ENCODE results near the gene TYK2. TPM values are rescaled to one million over a fixed set of nuclear protein-coding genes. Genes with fewer than 3 reads are reported as not detected.

Gene TYK2
- total RNA-seq, 1 experiment from 2014 or later: 130 TPM

DNA sequence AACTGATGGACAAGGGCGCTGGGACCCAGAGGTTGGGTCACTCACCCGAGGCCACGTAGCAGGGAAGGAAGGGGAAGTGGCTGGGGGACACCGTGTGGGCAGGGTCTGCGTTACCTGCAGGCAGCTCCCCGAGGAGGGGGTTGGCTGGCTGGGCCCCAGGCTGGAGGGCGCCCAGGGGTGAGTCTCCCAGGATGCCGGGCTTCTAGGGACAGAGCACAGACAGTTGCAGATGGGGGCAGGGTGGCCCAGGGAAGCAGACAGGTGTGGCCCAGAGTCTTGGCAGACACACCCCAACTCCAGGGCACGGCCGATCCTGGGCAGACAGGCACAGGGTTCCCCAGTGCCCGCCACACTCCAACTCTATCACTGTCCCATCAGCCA, 59.0 kb downstream of the TYK2 start:
- BruUV-seq (replicated peaks): no TSS peak
- H3K27ac Mint-ChIP-seq (ENCODE audit: unreplicated experiment): no peak overlapping the region
- H3K4me3 Mint-ChIP-seq (ENCODE audit: low read depth, unreplicated experiment): no peak overlapping the region

DNA sequence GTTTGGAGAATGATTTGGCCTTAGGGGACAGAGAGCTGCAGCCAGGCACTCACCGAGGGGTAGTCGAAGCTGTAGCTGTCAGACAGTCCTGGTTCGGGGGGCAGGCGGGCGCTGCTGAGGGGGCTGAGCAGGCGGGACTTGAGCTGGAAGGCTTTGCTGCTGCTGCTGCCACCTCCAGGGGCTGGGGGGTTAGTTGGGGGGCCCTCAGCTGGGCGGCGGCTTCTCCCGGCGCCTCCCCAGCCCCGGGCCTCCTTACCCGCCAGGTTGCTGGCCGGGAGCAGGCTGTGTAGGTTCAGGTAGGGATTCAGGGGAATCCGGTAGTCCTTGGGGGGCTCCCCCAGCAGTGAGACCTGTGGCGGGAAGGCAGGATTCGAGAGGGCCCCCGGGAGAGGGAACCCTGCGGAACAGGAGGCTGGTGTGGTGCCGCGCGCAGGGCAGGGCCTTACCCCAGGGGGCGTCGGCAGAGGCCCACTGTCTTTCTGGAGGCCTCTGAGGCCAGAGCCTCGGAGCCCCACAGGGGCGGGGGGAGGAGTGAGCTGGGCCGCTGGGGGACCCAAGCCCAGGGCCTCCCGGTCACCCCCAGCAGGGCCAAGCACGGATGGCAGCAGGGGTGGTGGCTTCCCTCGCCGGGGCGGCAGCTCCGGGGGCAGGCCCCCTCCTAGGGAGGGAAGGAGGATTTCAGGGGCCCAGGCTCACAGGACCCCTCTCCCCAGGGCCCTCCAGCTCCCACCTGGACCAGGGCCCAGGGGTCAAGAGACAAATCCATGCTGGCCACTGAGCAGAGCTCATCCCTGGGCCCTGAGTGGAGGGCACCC, 59.6 kb downstream of the TYK2 start:
- CTCF ChIA-PET: interaction anchor here (0.5 to 0.7 kb wide), 2 partner anchors 11 to 235 kb away, joined by 3 to 4 read pairs; no protein-coding TSS in a partner anchor
- Mint-ChIP-seq H3K36me3 (ENCODE audit: insufficient read depth, unreplicated experiment) (peaks cover 43% of the 10 kb centered on the region), H3K4me1 (ENCODE audit: low read depth, unreplicated experiment) (peaks cover 5% of the 10 kb centered on the region), H3K27me3 (ENCODE audit: unreplicated experiment) (no peaks in the 10 kb centered on the region), H3K27ac (ENCODE audit: unreplicated experiment) (no peak overlapping the region), H3K4me3 (ENCODE audit: low read depth, unreplicated experiment) (no peak overlapping the region), H3K9me3 (ENCODE audit: low read depth, unreplicated experiment) (no peaks in the 10 kb centered on the region)
- intact Hi-C loops (cut with micrococcal nuclease; ENCODE audit: unreplicated experiment): no loop called here
- TF ChIP-seq, protein P1, sequence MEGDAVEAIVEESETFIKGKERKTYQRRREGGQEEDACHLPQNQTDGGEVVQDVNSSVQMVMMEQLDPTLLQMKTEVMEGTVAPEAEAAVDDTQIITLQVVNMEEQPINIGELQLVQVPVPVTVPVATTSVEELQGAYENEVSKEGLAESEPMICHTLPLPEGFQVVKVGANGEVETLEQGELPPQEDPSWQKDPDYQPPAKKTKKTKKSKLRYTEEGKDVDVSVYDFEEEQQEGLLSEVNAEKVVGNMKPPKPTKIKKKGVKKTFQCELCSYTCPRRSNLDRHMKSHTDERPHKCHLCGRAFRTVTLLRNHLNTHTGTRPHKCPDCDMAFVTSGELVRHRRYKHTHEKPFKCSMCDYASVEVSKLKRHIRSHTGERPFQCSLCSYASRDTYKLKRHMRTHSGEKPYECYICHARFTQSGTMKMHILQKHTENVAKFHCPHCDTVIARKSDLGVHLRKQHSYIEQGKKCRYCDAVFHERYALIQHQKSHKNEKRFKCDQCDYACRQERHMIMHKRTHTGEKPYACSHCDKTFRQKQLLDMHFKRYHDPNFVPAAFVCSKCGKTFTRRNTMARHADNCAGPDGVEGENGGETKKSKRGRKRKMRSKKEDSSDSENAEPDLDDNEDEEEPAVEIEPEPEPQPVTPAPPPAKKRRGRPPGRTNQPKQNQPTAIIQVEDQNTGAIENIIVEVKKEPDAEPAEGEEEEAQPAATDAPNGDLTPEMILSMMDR (IDR thresholded peaks at IDR 0.05; ENCODE audit: unreplicated experiment): no peak
- DNase-seq: no peak
- no TSS peak for BruUV-seq (replicated peaks)

More for the DNA sequence above, 59.0 kb downstream of the TYK2 start:
- CTCF ChIA-PET: interaction anchor here (0.5 kb wide), 1 partner anchor 11 kb away, joined by 3 read pairs; no protein-coding TSS in a partner anchor
- TF ChIP-seq, protein P1 (IDR thresholded peaks at IDR 0.05; ENCODE audit: unreplicated experiment): no peak
- intact Hi-C loops (cut with micrococcal nuclease; ENCODE audit: unreplicated experiment): no loop called here
- no peaks in the 10 kb centered on the region for H3K4me1 Mint-ChIP-seq (ENCODE audit: low read depth, unreplicated experiment)
- no peaks in the 10 kb centered on the region for H3K27me3 Mint-ChIP-seq (ENCODE audit: unreplicated experiment)
- H3K36me3 Mint-ChIP-seq (ENCODE audit: insufficient read depth, unreplicated experiment): peaks cover 39% of the 10 kb centered on the region
- H3K9me3 Mint-ChIP-seq (ENCODE audit: low read depth, unreplicated experiment): no peaks in the 10 kb centered on the region
- no peak for DNase-seq

GRCh38 chr19:10318807-10319682, 61.3 kb downstream of the TYK2 start:
- Mint-ChIP-seq H3K36me3 (ENCODE audit: insufficient read depth, unreplicated experiment) (peaks cover 39% of the 10 kb centered on the region), H3K9me3 (ENCODE audit: low read depth, unreplicated experiment) (no peaks in the 10 kb centered on the region), H3K4me3 (ENCODE audit: low read depth, unreplicated experiment) (no peak overlapping the region), H3K27me3 (ENCODE audit: unreplicated experiment) (no peaks in the 10 kb centered on the region), H3K4me1 (ENCODE audit: low read depth, unreplicated experiment) (peaks cover 14% of the 10 kb centered on the region), H3K27ac (ENCODE audit: unreplicated experiment) (no peak overlapping the region)
- DNase-seq: no peak
- intact Hi-C loops (cut with micrococcal nuclease; ENCODE audit: unreplicated experiment): no loop called here
- BruUV-seq (replicated peaks): no TSS peak
- TF ChIP-seq, protein P1 (IDR thresholded peaks at IDR 0.05; ENCODE audit: unreplicated experiment): no peak
- CTCF ChIA-PET: no interaction called here

DNA sequence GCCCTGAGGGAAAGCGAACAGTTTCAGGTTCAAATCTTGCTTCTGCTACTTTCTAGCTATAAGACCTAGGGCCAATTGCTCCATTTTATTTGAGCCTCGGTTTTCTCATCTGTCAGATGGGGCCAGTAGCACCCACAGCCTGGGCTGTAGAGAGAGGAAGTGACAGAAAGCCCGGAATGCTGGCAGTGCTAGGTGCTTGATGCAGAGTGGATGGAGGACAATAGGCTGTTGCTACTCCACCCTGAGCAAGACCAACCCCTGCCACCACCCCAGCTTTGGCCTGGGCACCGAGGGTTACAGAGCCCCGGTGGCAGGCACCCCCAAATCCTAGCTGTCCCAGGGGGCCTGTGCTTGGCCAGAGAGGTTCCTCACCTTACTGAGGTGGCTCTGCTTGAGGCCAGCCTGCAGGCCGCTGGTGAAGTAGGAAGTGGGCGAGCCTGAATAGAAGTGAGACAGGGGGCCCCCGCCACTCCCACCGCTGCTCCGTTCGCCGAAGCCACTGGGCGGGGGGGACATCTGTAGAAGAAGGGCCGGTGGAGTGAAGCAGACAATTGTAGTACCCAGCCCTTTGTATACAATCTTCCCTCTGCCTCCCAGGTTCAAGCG, 62.4 kb downstream of the TYK2 start:
- TF ChIP-seq, protein P1 (IDR thresholded peaks at IDR 0.05; ENCODE audit: unreplicated experiment): no peak
- CTCF ChIA-PET: interaction anchor here (0.6 kb wide), 1 partner anchor 176 kb away, joined by 4 read pairs; no protein-coding TSS in a partner anchor
- no peak overlapping the region for H3K4me3 Mint-ChIP-seq (ENCODE audit: low read depth, unreplicated experiment)
- no TSS peak for BruUV-seq (replicated peaks)
- no peak overlapping the region for H3K27ac Mint-ChIP-seq (ENCODE audit: unreplicated experiment)
- peaks cover 37% of the 10 kb centered on the region for H3K36me3 Mint-ChIP-seq (ENCODE audit: insufficient read depth, unreplicated experiment)
- intact Hi-C loops (cut with micrococcal nuclease; ENCODE audit: unreplicated experiment): no loop called here
- H3K9me3 Mint-ChIP-seq (ENCODE audit: low read depth, unreplicated experiment): no peaks in the 10 kb centered on the region
- DNase-seq: no peak
- H3K4me1 Mint-ChIP-seq (ENCODE audit: low read depth, unreplicated experiment): peaks cover 14% of the 10 kb centered on the region
- H3K27me3 Mint-ChIP-seq (ENCODE audit: unreplicated experiment): no peaks in the 10 kb centered on the region
